CD4-positive, alpha-beta T cell treated with Interleukin-12 subunit alpha and Interleukin-12 subunit beta, for 1 hour (primary cell): ENCODE results near the gene LUZP2.

Experiments
- DNase-seq: peaks from one replicate; pipeline ENCODE4 v3.0.0-alpha.2; 2020

Gene LUZP2

DNA sequence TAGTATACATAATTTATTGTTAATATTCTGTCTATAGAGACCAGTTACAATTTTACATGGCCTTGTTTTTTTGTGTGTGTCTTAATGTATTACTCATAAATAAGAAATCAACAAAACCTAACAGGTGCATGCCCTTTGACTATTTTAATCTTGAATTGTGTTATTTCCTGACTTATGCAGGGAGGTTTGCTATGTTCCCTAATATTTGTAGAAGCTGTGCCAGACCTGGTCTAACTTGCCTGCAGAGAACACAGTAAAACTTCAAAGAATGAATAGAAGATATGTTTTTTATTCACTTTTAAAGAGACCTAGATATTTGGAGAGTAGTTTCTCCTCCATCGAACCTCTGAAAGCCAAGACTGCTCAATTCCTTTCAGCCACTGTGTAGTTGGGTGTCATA, 234.7 kb downstream of the LUZP2 start:
- no peak for DNase-seq

- DNase-seq, result no peak
These were observed 237.9 kb downstream of the LUZP2 start for GRCh38 chr11:24734742-24735237.

DNA sequence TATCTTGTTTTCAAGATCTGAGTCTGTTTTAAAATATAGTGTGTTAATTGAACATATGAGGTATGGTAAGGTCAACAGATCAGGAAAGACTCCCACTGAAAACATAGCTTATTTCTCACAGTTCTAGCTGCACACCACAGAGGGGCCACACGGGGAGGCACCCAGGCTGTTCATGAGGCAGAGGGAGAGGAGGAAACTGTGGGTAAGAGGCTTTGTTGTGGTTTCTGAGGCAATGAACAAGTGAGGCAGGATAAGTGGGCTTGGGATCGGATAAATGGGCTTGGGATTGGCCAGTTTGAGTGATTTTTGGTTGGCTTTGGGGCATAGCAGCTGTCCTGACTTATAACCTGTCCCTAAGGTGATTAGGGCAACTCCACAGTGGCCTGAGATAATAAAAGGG, 242.1 kb downstream of the LUZP2 start:
- no peak for DNase-seq

GRCh38 chr11:24739637-24740036, 242.8 kb downstream of the LUZP2 start:
- DNase-seq, result no peak

DNA sequence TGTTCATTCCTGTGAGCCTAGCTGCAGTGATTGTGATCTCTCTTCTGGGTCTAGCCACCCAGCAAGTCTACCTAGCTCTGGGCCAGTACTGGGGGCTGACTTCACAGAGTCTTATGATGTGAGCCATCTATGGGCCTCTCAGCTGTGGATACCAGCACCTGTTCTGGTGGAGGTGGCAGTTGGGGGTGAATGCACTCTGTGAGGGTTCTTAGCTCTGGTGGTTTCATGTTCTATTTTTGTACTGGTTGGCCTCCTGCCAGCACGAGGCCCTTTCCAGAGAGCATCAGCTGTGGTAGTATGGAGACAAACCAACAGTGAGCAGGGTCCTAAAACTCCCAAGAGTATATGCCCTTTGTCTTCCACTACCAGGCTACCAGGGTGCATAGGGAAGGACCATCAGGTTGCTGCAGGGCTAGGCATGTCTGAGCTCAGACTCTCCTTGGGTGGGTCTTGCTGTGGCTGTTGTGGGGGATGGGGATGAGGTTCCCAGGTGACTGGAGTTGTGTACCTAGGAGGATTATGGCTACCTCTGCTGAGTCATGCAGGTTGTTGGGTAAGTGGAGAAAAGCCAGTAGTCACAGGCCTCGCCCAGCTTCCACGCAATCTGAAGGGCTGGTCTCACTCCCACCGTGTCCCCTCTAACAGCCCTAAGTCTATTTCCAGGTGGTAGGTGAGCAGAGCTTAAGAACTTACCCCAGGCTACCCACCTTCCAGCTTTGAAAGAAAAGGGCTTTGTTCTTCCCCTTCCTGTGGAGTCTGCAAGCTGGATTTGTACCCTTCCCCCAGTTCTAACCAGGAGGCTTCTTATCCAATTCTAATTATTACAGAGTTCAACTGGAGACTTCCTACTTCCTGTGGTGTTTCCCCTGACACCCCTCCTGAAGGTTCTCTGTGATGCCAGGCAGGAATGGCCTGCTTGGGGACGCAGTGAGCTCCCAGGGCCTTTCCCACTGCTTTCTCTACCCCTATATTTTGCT, 250.7 kb downstream of the LUZP2 start:
- DNase-seq, result no peak

GRCh38 chr11:24748261-24748660, 251.4 kb downstream of the LUZP2 start:
- DNase-seq, result no peak

- no peak for DNase-seq
These were observed 257.6 kb downstream of the LUZP2 start for GRCh38 chr11:24754406-24754805.

DNA sequence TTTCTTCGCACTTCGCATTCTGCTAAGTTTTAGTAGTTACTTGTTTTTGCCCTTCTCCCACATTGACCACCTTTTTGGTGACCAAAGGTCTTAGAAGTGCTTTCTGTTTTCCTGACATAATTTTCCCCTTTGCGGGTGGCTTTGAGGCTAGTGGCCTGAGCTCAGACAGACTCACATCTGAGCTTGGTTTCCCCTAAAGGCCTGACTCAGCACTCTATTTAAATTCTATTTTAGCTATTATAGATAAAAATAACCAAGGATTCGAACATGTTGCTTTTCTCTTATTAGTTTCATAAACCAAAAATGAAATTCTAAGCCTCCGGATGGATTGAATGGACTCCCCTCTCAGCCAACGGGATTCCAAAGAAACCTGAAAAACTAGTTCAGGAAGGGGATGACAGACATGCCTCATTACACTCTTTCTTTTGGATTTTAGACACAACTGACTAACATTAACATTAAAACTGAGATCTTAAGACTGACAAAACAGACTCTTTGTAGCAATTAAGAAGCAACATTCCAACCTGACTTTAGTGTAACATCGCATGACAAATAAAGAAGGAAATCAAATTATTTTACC, 258.5 kb downstream of the LUZP2 start:
- no peak for DNase-seq

- no peak for DNase-seq
These were observed 262.9 kb downstream of the LUZP2 start for GRCh38 chr11:24759742-24760141.

GRCh38 chr11:24760681-24761080, 263.8 kb downstream of the LUZP2 start:
- DNase-seq, result no peak

- no peak for DNase-seq
These were observed 265.2 kb downstream of the LUZP2 start for GRCh38 chr11:24762076-24762475.

DNA sequence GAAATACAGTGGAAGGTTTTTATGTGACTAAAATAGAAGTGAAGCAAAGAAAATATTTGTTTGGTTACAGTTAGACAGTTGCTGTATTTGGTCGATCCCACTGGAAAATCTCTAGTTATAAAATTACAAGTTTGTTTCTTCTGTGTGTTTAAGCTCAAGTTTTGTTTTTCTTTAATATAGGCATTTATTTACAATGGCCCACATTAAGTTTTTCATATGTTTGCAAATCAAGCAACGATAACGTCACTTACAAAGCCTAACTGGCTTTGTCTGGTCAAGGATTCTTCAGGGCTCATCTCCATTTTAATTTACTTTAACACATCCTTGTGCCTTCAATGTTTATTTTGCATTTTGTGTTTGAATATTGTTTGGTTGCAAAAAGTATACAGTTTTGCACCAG, 270.6 kb downstream of the LUZP2 start:
- no peak for DNase-seq

GRCh38 chr11:24773322-24773721, 276.5 kb downstream of the LUZP2 start:
- no peak for DNase-seq

- DNase-seq, result no peak
These were observed 282.9 kb downstream of the LUZP2 start for GRCh38 chr11:24779791-24780190.

GRCh38 chr11:24781288-24781687, 284.4 kb downstream of the LUZP2 start:
- DNase-seq, result no peak

- DNase-seq, result no peak
These were observed 296.6 kb downstream of the LUZP2 start for GRCh38 chr11:24793479-24793878.

- no peak for DNase-seq
These were observed 297.2 kb downstream of the LUZP2 start for GRCh38 chr11:24794064-24794463.

DNA sequence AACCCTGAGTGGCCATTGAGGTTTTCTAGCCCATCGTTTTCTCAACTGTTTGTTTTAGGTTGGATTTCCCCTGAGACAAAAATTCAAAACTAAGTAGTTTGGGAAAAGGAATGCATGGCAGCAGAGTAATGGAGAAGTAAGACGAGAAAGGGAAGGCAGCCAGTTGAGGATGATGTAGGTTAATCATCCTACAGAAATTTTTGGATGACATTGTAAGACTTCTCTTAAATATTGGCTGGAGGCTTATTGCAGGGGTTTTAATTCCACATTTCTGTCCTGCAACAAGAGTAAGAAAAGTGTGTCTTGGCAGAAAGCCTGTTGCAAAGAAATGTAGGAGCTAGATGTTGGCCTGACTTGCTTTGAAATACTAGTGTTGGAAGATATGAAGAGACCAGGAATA, 308.8 kb downstream of the LUZP2 start:
- no peak for DNase-seq

- DNase-seq, result no peak
These were observed 311.3 kb downstream of the LUZP2 start for GRCh38 chr11:24808173-24808572.

- no peak for DNase-seq
These were observed 322.2 kb downstream of the LUZP2 start for GRCh38 chr11:24819006-24819405.

- no peak for DNase-seq
These were observed 323.1 kb downstream of the LUZP2 start for GRCh38 chr11:24819863-24820434.

DNA sequence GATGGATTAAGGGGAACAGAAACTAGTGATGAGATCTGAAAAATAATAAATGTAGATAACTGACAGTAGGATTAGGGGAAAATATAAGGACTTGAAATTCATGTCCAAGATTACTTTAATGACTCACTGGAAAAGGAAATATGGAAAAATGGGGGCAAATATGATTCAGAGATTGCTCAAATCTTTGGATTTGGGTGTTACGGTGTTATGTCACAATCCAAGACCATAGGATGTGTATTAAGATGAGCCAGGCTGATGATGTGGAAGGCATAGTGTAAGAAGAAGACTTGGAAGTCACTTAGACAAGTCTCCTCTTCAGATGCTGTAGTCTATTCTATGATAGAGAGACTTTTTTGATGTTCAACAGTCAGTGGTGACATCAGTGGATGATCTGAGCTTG, 323.7 kb downstream of the LUZP2 start:
- DNase-seq, result no peak

DNA sequence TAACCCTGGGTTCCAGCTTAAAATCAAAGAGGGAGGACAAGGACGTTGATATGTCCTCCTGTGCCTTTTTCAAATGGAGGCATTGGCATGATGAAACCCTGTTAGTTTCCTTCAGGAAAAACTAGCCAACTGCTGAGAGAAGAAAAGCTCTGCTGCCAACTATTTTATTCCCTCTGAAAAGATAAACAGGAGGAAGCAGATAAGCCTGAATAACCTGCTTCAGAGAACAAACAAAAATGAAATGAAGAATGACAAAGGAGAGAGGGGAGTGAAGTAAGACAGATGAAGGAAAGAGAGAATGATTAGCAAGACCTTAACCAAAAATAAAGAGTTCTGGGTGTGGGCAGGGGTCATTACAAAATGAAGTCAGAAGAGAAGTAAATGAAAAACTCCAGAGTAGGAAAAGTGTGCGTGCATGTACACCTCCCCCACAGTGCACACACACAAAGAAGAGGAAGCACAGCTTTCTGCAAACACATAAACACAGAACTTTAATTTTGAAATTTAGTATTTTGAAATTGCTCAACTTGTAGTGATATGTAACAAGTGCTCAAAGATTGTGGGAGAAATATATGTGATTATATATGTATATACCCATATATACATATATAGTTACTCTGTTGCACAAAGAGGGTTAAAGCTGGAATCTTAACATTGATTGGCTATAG, 332.2 kb downstream of the LUZP2 start:
- no peak for DNase-seq
